ENCODE results near the gene GALP.
A peak's percentile ranks its signal among the peaks of the same experiment; 100 is the strongest.
"Not testable (repeated sequence)": the region's sequence is repeated elsewhere in the genome, so short reads cannot be mapped to it uniquely, and the experiment has no call there.

Gene GALP

GRCh38 chr19:56175861-56176307 lies at the start of gene GALP:
GALP (plus strand) TSS chr19:56176008; CDS start chr19:56177109, 1,101 bp downstream.
- not testable (repeated sequence) for DNase-seq

- no peak for DNase-seq
Measured at GRCh38 chr19:56126983-56127780, 48.6 kb upstream of the GALP start.

- DNase-seq: no peak
Measured at GRCh38 chr19:56130006-56130405, 45.8 kb upstream of the GALP start.

GRCh38 chr19:56131651-56132050 lies 44.2 kb upstream of the GALP start:
- no peak for DNase-seq

- DNase-seq: no peak
Measured at GRCh38 chr19:56132316-56132822, 43.4 kb upstream of the GALP start.

GRCh38 chr19:56133858-56134653 lies 41.8 kb upstream of the GALP start:
- peak; percentile 22 for DNase-seq

GRCh38 chr19:56134654-56134921 lies 41.2 kb upstream of the GALP start:
- no peak for DNase-seq

- DNase-seq: no peak
Measured at GRCh38 chr19:56136362-56136761, 39.4 kb upstream of the GALP start.

GRCh38 chr19:56137405-56137804 lies 38.4 kb upstream of the GALP start:
- DNase-seq: no peak

GRCh38 chr19:56138069-56138468 lies 37.7 kb upstream of the GALP start:
- no peak for DNase-seq

- no peak for DNase-seq
Measured at GRCh38 chr19:56139847-56140582, 35.8 kb upstream of the GALP start.

GRCh38 chr19:56140583-56141416 lies 35.0 kb upstream of the GALP start, which contains the start of gene ZNF444:
ZNF444 (plus strand) TSS chr19:56141287; CDS start chr19:56146912, 5,625 bp downstream.
- peak; percentile 100 for DNase-seq

- peak; percentile 16 for DNase-seq
Measured at GRCh38 chr19:56141417-56141993, 34.3 kb upstream of the GALP start.

- no peak for DNase-seq
Measured at GRCh38 chr19:56142087-56142787, 33.6 kb upstream of the GALP start.

GRCh38 chr19:56142897-56143434 lies 32.8 kb upstream of the GALP start:
- no peak for DNase-seq

- no peak for DNase-seq
Measured at GRCh38 chr19:56144376-56144775, 31.4 kb upstream of the GALP start.

- no peak for DNase-seq
Measured at GRCh38 chr19:56144831-56145230, 31.0 kb upstream of the GALP start.

GRCh38 chr19:56145698-56146097 lies 30.1 kb upstream of the GALP start:
- DNase-seq: no peak

GRCh38 chr19:56146904-56147303 lies 28.9 kb upstream of the GALP start:
- DNase-seq: no peak

- DNase-seq: no peak
Measured at GRCh38 chr19:56147307-56147706, 28.5 kb upstream of the GALP start.

- no peak for DNase-seq
Measured at GRCh38 chr19:56148096-56148495, 27.7 kb upstream of the GALP start.

All from CD4-positive, alpha-beta T cell treated with Interferon gamma for 1 hour (primary cell).